Thymus (tissue), 11 donors: ENCODE data around the gene KCNC3. TPM values are rescaled to one million over a fixed set of nuclear protein-coding genes. Genes with fewer than 3 reads are reported as not detected.
A peak's percentile ranks its signal among the peaks of the same experiment; 100 is the strongest.
"Not testable (repeated sequence)": the region's sequence is repeated elsewhere in the genome, so short reads cannot be mapped to it uniquely, and the experiment has no call there.

Experiments used
- DNase-seq, 9 donors: peaks; one replicate each; pipeline ENCODE4 v3.0.0-alpha.2; 2013; ENCODE audit warnings: low spot score in 9 of 9, low read depth in 6 of 9, missing footprints in 1 of 9
- H3K27ac ChIP-seq, 2 donors: one replicate each; pipeline ENCODE4 v1.5.1; 2013; ENCODE audit warnings: control low read depth in 1 of 2, low read depth in 1 of 2, low read length in 1 of 2, mild to moderate bottlenecking in 1 of 2, moderate library complexity in 1 of 2
- H3K27me3 ChIP-seq, 2 donors: one replicate each; pipeline ENCODE4 v1.5.1; 2013; ENCODE audit warnings: low read length in 1 of 2; ENCODE audit not compliant: control insufficient read depth in 2 of 2, insufficient read depth in 1 of 2
- H3K36me3 ChIP-seq, 2 donors: one replicate each; pipeline ENCODE4 v1.5.1; 2013; ENCODE audit warnings: low read length in 1 of 2, mild to moderate bottlenecking in 1 of 2, moderate library complexity in 1 of 2; ENCODE audit not compliant: control insufficient read depth in 2 of 2, insufficient read depth in 2 of 2
- H3K4me1 ChIP-seq, 2 donors: one replicate each; pipeline ENCODE4 v1.5.1; 2013; ENCODE audit warnings: low read length in 2 of 2; ENCODE audit not compliant: control insufficient read depth in 2 of 2, insufficient read depth in 2 of 2
- H3K4me3 ChIP-seq, 2 donors: one replicate each; pipeline ENCODE4 v1.5.1; 2013; ENCODE audit warnings: low read length in 2 of 2, control low read depth in 1 of 2, mild to moderate bottlenecking in 1 of 2
- H3K9me3 ChIP-seq, 2 donors: one replicate each; pipeline ENCODE4 v1.5.1; 2013; ENCODE audit warnings: low read length in 1 of 2, mild to moderate bottlenecking in 1 of 2; ENCODE audit not compliant: control insufficient read depth in 2 of 2, insufficient read depth in 1 of 2
- WGBS: extraction: QIAGEN DNeasy Blood & Tissue Kit; methylation state at CpG from one replicate; pipeline ENCODE4 v1.1.7; 2013; 5-methylcytosine and 5-hydroxymethylcytosine counted together
- polyA plus RNA-seq: library from polyadenylated mRNA; stranded (reverse); fragments of 200-250 nt; gene quantifications from one replicate; pipeline ENCODE4 v1.2.3, GENCODE V29; 2013
- total RNA-seq: library from RNA; stranded (reverse); fragments of 120-200 nt; gene quantifications from one replicate; pipeline ENCODE4 v1.2.4, GENCODE V29; 2013
- donor health status: healthy.

KCNC3 gene
- total and polyA plus RNA-seq, 2 donors, result 0.47 to 6.8 TPM

GRCh38 chr19:50330365-50331078 lies 1.3 kb upstream of the KCNC3 start:
- 4% methylated on average over 48 of the region's 48 CpGs for WGBS
- Histone ChIP-seq H3K27me3 (peaks cover 47 to 85% of the 10 kb centered on the region in 2 donors), H3K9me3 (peaks cover 18 to 37% of the 10 kb centered on the region in 2 donors), H3K27ac (peak overlapping the region; percentile 25 to 37), H3K4me1 (peaks cover 22 to 35% of the 10 kb centered on the region in 2 donors), H3K36me3 (no peaks in the 10 kb centered on the region), H3K4me3 (peak overlapping the region; percentile 10 to 30)
- DNase-seq, result peak in 6 of 9 donors; percentile 20 to 79 (median 64)

DNA sequence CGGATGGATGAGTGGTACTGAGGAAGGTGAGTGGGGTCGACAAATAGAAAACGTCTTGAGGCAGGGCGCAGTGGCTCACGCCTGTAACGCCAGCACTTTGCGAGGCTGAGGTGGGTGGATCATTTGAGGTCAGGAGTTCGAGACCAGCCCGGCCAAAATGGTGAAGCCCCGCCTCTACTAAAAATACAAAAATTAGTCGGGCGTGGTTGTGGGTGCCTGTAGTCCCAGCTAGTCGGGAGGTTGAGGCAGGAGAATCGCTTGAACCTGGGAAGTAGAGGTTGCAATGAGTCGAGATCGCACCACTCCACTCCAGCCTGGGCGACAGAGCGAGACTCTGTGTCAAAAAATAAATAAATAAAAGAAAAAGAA lies 733 bp upstream of the KCNC3 start:
- DNase-seq, H3K36me3 ChIP-seq: not testable (repeated sequence)
- Histone ChIP-seq H3K4me1 (peaks cover 22 to 39% of the 10 kb centered on the region in 2 donors), H3K4me3 (peak overlapping the region in 1 of 2 donors; percentile 10), H3K27me3 (peaks cover 47 to 88% of the 10 kb centered on the region in 2 donors), H3K9me3 (peaks cover 18 to 37% of the 10 kb centered on the region in 2 donors), H3K27ac (peak overlapping the region in 1 of 2 donors; percentile 55)
- 21% methylated on average over 18 of the region's 18 CpGs for WGBS

GRCh38 chr19:50328873-50329145 lies 368 bp downstream of the KCNC3 start:
- no peaks in the 10 kb centered on the region for H3K36me3 ChIP-seq
- H3K4me1 ChIP-seq, result peaks cover 18 to 34% of the 10 kb centered on the region in 2 donors
- peaks cover 47 to 82% of the 10 kb centered on the region in 2 donors for H3K27me3 ChIP-seq
- H3K27ac ChIP-seq, result no peak overlapping the region
- H3K9me3 ChIP-seq, result peaks cover 16 to 33% of the 10 kb centered on the region in 2 donors
- DNase-seq, result no peak
- peak overlapping the region in 1 of 2 donors; percentile 15 for H3K4me3 ChIP-seq
- WGBS, result 3% methylated on average over 40 of the region's 40 CpGs

GRCh38 chr19:50328224-50328872 lies 829 bp downstream of the KCNC3 start:
- no peak overlapping the region for H3K27ac ChIP-seq

GRCh38 chr19:50327461-50328223 lies 1.5 kb downstream of the KCNC3 start:
- no peak overlapping the region for H3K4me3 ChIP-seq
- H3K27ac ChIP-seq, result no peak overlapping the region
- whole genome bisulfite sequencing, result 23% methylated on average over 20 of the region's 20 CpGs
- H3K27me3 ChIP-seq, result peaks cover 47 to 71% of the 10 kb centered on the region in 2 donors
- no peak for DNase-seq
- peaks cover 14 to 27% of the 10 kb centered on the region in 2 donors for H3K9me3 ChIP-seq
- peaks cover 10 to 24% of the 10 kb centered on the region in 2 donors for H3K4me1 ChIP-seq
- no peaks in the 10 kb centered on the region for H3K36me3 ChIP-seq

More at GRCh38 chr19:50328224-50328872, 829 bp downstream of the KCNC3 start:
- Histone ChIP-seq H3K4me1 (peaks cover 13 to 31% of the 10 kb centered on the region in 2 donors), H3K36me3 (no peaks in the 10 kb centered on the region), H3K27me3 (peaks cover 47 to 78% of the 10 kb centered on the region in 2 donors), H3K9me3 (peaks cover 15 to 30% of the 10 kb centered on the region in 2 donors), H3K4me3 (peak overlapping the region in 1 of 2 donors; percentile 23)
- no peak for DNase-seq
- 7% methylated on average over 104 of the region's 104 CpGs for WGBS

- no peak overlapping the region for H3K4me3 ChIP-seq
- DNase-seq, result no peak
- no peak overlapping the region for H3K27ac ChIP-seq
- WGBS, result 43% methylated on average over 4 of the region's 4 CpGs
- no peaks in the 10 kb centered on the region for H3K36me3 ChIP-seq
- H3K27me3 ChIP-seq, result peaks cover 47 to 64% of the 10 kb centered on the region in 2 donors
- peaks cover 14 to 27% of the 10 kb centered on the region in 2 donors for H3K9me3 ChIP-seq
- peaks cover 9 to 17% of the 10 kb centered on the region in 2 donors for H3K4me1 ChIP-seq
These were observed 2.2 kb downstream of the KCNC3 start for GRCh38 chr19:50327013-50327412.

DNA sequence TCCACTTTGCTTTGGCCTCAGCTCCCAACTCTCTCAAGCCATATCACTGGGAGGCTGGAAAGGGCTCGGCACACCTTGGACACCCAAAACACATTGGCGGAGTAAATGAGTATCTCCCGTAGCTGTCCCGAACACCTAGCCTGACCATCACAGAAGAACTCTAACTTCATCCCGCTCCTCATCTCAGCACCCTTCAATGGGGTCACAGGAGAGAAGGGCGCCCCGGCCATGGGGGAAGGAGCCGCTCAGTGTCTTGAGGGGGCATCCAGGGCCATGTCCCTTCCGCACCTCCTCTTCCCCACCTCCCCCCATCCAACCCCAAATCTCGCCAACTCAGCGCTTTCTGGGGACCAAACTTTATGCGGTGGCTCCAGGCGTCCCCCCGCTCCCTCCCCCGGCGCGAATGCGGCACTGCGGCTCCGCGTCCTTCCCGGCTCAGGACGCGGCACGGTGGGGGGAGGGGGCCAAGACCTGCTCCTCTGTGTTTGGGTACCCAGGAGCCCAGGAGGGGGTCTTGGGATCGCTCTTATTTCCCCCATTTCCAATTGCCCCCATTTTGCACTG lies 3.0 kb downstream of the KCNC3 start:
- Histone ChIP-seq H3K36me3 (no peaks in the 10 kb centered on the region), H3K27me3 (peaks cover 47 to 59% of the 10 kb centered on the region in 2 donors), H3K9me3 (peaks cover 14 to 27% of the 10 kb centered on the region in 2 donors), H3K4me3 (peak overlapping the region in 1 of 2 donors; percentile 10), H3K4me1 (peaks cover 4 to 11% of the 10 kb centered on the region in 2 donors), H3K27ac (no peak overlapping the region)
- 9% methylated on average over 26 of the region's 26 CpGs for WGBS
- DNase-seq, result no peak

- Histone ChIP-seq H3K4me1 (peaks cover 0 to 9% of the 10 kb centered on the region in 2 donors), H3K9me3 (peaks cover 12 to 25% of the 10 kb centered on the region in 2 donors), H3K27me3 (peaks cover 45 to 54% of the 10 kb centered on the region in 2 donors), H3K4me3 (peak overlapping the region in 1 of 2 donors; percentile 10), H3K36me3 (no peaks in the 10 kb centered on the region), H3K27ac (no peak overlapping the region)
- peak in 6 of 9 donors; percentile 20 to 72 (median 54) for DNase-seq
- 3% methylated on average over 48 of the region's 48 CpGs for WGBS
These were observed 3.7 kb downstream of the KCNC3 start for GRCh38 chr19:50325310-50326100.
